Epidermal melanocyte (primary cell): ENCODE data around the gene SIM2.

Experiments
- DNase-seq: peaks from one replicate; pipeline ENCODE4 v3.0.0; 2011; ENCODE audit warnings: low spot score; ENCODE audit not compliant: insufficient read length

The SIM2 gene

GRCh38 chr21:36699546-36700294, 805 bp downstream of the SIM2 start:
- no peak for DNase-seq

GRCh38 chr21:36700295-36700970, 1.5 kb downstream of the SIM2 start:
- no peak for DNase-seq

- no peak for DNase-seq
These were observed 2.2 kb downstream of the SIM2 start for GRCh38 chr21:36700971-36701755.

DNA sequence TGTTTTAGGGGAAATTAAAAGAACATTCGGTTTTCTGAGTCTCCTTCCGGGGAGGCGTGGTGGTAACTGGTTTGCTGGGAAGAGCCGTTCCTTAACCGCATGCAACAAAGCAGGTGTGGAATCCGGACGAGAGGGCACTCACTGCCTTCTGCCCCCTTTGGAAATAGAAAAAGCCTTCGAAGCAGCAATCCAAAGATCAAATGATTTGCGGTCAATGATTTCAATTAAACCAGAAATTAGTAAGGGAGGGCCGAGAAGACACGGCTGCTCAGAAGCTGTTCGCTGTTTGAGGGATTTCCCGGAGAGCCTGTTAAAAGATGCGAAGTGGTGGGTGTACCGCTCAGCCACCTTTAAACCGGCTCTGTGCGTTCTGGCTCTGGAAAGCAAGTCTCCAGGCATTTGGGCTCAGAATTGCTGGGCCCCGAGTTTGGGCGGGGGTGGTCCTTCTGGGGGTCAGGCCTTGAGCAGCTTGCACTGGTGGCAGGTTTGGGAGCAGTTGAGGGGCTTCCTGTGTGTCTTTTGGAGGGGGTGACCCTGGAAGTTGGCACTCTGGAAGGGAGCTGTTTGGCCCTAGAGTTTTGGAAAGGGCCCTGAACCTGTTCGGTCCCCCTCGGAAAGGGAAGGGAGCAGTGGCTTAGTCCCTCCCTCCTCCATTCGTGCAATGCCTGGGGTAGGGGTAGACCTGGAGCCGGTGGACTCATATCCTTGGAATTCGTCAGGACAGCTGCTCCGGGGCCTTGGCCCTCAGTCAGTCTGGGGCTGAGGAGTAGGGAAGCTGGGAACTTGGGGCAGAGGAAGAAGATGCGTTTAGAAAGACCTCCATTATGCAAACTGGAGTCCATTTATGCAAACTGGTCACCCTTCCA, 3.1 kb downstream of the SIM2 start:
- no peak for DNase-seq

DNA sequence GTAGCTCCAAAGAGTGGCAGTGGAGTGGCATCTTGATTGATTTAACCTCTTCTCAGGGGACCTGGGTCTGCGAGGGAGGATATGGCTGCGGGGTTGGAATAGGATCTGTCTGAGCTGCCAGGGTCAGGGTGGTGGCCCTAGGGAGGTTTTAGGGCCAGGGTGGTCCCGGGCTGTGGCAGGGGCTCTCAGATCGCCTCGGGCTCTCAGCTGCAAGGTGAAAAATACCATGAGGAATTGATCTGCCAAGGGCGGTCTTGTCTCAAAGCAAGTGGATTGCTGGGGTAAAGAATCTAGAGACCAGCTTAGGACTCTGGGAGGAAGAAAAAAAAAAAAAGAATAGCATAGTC, 3.7 kb downstream of the SIM2 start:
- no peak for DNase-seq

GRCh38 chr21:36703123-36703522, 4.2 kb downstream of the SIM2 start:
- no peak for DNase-seq

DNA sequence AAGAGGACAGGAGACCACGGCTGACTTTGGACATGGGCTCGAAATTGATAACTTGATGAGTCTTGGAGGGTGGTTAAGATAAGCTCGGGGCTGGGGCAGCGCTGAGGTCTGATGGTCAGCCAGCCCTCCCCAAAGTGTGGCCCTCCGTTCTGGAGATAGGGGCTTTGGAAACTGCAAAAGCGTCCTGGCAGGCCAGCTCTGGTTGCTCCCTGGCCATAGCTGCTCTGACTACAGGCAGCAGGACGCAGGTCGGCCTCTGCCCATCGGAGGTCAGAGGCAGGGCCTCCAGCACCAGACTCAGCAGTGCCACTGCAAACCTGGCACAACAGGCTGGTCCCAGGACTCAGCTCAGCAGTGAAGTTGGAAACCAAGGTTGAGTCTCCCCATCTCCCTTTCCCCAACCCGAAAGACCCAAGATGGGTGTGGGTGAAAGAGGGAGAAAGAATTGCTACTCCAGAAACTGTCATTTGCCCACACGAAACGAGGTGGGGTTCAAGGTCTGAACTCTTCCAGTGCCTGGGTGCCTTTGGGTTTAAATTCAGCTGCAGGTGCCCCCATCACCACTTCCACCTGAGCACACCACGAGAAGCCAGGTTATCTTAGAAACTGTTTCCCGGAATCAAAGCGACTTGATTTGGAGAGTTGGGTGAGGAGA, 4.8 kb downstream of the SIM2 start:
- no peak for DNase-seq

DNA sequence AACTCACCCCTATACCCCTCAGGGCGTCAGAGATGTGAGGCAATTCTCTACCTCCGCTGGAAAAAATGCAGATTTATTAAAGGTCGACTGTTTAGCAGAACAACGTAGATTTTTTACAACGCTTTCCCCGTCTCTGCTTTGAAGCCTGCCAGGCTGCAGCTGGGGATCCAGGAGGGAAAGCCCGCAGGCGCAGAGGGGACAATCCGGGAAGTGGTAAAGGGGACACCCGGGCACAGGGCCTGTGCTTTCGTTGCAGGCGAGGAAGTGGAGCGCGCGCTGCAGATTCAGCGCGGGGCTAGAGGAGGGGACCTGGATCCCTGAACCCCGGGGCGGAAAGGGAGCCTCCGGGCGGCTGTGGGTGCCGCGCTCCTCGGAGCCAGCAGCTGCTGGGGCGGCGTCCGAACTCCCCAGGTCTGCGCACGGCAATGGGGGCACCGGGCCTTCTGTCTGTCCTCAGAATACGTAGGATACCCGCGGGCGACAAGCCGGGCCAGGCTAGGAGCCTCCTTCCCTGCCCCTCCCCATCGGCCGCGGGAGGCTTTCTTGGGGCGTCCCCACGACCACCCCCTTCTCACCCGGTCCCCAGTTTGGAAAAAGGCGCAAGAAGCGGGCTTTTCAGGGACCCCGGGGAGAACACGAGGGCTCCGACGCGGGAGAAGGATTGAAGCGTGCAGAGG, 5.5 kb downstream of the SIM2 start:
- DNase-seq, result no peak

GRCh38 chr21:36704958-36705678, 6.2 kb downstream of the SIM2 start:
- DNase-seq, result no peak

DNA sequence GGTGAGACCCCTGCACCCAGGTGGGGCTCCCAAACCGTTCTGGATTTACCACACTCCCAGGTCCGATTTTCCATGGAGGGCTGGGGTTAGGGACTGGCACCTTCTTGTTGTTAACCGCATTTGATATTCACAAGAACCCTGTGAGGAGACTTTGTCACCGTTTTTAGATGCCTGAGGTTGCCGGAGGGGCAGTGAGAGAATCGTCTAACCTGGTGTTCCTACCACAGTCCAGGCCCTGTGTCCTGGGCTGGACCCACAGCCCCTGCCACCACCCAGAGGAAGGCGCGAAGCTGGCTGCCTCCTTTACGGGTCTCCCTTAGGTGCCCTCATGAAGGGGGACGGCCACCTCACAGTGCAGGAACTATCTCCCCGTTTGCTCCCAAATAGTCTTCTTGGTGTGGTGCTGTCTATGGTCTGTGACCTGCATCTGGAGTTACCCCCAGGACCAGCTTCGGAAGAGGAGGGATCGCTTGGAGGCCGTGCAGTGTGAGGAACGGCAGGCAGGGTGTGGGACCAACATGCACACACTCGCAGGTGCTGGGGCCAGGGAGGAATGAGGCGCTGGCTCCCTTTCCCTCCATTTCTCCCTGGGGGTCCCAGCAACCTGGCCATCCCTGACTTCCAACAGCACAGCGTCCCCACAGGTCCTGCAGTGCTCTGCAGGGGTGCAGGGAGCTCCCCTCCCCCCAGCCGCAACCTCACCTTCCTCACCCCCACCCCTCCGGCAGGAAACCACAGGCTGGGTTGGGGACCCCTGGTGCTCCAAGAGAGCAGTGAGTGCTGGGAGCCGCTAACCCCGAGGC, 7.0 kb downstream of the SIM2 start:
- no peak for DNase-seq

GRCh38 chr21:36706482-36706852, 7.6 kb downstream of the SIM2 start:
- no peak for DNase-seq

DNA sequence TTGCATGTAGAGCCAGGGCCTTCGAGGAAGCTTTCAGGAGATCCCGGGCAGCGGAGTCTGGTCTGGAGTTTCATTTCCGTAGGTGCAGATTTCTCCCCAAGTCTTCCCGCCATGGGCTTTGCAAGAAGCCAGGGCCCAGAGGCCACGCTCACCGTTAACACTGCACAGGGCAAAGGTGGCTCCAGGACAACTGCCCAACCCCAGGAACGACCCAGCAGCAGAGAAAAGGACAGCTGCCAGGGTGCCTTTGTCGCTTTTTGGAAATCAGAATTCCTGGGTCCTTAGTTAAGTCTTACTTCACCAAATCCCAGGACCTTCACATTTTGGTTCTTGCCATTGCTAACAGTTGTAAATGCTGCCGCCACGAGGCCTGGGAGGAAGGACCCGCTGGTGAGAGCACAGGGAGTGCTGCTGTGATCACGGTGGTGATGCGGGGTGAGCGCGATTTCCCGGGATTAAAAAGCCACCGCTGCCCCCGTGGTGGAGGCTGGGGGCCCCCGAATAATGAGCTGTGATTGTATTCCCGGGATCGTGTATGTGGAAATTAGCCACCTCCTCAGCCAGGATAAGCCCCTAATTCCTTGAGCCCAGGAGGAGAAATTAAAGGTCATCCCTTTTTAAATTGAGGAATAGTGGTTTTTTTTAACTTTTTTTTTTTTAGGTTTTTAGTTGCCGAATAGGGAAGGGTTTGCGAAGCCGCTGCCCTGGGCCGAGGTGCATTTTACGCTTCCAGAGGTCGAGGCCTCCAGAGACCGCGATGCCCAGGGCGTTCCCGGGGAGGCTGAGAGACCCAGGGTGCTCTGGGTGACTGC, 8.2 kb downstream of the SIM2 start:
- no peak for DNase-seq

DNA sequence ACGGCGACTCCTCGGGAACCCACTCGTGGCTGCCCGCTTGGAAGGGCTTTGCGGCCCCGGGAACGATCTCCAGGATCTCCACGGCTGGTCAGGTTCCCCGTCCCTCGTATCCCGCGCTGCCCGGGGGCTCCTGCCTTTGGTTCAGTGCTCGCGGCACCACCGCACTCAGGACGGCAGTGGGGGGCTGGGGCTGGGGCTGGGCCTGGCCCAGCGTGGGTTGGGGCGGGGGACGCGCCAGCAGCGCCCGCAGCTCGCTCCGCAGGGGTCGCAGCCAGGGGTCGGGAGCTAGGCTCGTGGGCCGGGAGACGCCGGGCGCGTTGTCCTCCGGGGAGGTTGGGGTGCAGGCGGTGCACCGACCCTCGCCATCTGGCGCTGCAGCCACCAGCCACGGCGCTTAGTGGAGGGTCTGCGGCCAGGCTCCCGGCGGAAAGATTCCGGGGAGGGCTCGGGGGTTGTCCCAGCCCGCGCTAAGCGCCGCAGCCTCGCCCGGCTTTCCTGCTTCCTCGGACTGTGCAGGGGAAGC, 8.9 kb downstream of the SIM2 start:
- no peak for DNase-seq

- no peak for DNase-seq
These were observed 9.5 kb downstream of the SIM2 start for GRCh38 chr21:36708286-36709029.

DNA sequence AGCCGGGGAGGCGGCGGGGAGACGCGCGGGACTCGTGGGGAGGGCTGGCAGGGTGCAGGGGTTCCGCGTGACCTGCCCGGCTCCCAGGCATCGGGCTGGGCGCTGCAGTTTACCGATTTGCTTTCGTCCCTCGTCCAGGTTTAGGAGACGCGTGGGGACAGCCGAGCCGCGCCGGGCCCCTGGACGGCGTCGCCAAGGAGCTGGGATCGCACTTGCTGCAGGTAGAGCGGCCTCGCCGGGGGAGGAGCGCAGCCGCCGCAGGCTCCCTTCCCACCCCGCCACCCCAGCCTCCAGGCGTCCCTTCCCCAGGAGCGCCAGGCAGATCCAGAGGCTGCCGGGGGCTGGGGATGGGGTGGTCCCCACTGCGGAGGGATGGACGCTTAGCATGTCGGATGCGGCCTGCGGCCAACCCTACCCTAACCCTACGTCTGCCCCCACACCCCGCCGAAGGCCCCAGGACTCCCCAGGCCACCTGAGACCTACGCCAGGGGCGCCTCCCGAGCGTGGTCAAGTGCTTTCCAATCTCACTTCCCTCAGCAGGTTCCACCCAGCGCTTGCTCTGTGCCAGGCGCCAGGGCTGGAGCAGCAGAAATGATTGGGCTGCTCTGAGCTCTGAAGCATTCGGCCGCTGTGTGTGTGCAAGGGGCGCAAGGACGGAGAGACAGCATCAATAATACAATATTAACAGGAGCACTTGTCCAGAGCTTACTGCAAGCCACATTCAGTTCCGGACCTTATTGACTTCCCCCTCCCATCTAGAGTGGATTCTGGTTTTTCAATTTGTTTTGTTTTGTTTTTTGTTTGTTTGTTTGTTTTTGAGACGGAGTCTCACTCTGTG, 10.3 kb downstream of the SIM2 start:
- no peak for DNase-seq
